Smooth muscle cell (in vitro differentiated cells): ENCODE data around the gene TM9SF1. TPM values are rescaled to one million over a fixed set of nuclear protein-coding genes. Genes with fewer than 3 reads are reported as not detected.
"Not testable (repeated sequence)": the region's sequence is repeated elsewhere in the genome, so short reads cannot be mapped to it uniquely, and the experiment has no call there.

Experiments
- DNase-seq: peaks from one replicate; lab custom pipeline; 2025; ENCODE audit not compliant: unreplicated experiment; lab: John Stamatoyannopoulos, UW
- H2AFZ ChIP-seq: fragments of 200-600 bp; sonication (generic); 2 replicates; pipeline ENCODE4 v1.6.0; 2016; ENCODE audit warnings: antibody characterized with exemption, low read depth, mild to moderate bottlenecking
- H3F3A ChIP-seq: fragments of 200-600 bp; sonication (generic); 2 replicates; pipeline ENCODE4 v1.6.0; 2017; ENCODE audit warnings: antibody characterized with exemption, low read depth
- H3K27ac ChIP-seq: fragments of 200-600 bp; sonication (generic); 2 replicates; pipeline ENCODE4 v1.5.1; 2016; ENCODE audit warnings: low read depth, mild to moderate bottlenecking
- H3K27me3 ChIP-seq: fragments of 200-600 bp; sonication (generic); 2 replicates; pipeline ENCODE4 v1.6.1; 2016; ENCODE audit warnings: low read depth, mild to moderate bottlenecking
- H3K36me3 ChIP-seq: fragments of 200-600 bp; sonication (generic); 2 replicates; pipeline ENCODE4 v1.5.1; 2016; ENCODE audit warnings: low read depth
- H3K4me1 ChIP-seq: fragments of 200-600 bp; sonication (generic); 2 replicates; pipeline ENCODE4 v1.5.1; 2016; ENCODE audit warnings: low read depth
- H3K4me2 ChIP-seq: fragments of 200-600 bp; sonication (generic); 2 replicates; pipeline ENCODE4 v1.6.0; 2016; ENCODE audit warnings: mild to moderate bottlenecking
- H3K4me3 ChIP-seq: fragments of 200-600 bp; sonication (generic); 2 replicates; pipeline ENCODE4 v1.5.1; 2016; ENCODE audit warnings: mild to moderate bottlenecking
- H3K79me2 ChIP-seq: fragments of 200-600 bp; sonication (generic); 2 replicates; pipeline ENCODE4 v1.6.0; 2016; ENCODE audit warnings: low read depth, mild to moderate bottlenecking
- H3K9ac ChIP-seq: fragments of 200-600 bp; sonication (generic); 2 replicates; pipeline ENCODE4 v1.6.0; 2016; ENCODE audit warnings: low read depth
- H3K9me3 ChIP-seq: fragments of 200-600 bp; sonication (generic); replicated peaks from 2 replicates; pipeline ENCODE4 v1.5.1; 2016; ENCODE audit warnings: low read depth
- H4K20me1 ChIP-seq: fragments of 200-600 bp; sonication (generic); 2 replicates; pipeline ENCODE4 v1.6.0; 2016; ENCODE audit warnings: low read depth
- WGBS: methylation state at CpG from one replicate; pipeline ENCODE4 v1.1.7; 2016; ENCODE audit warnings: low lambda C conversion rate; 5-methylcytosine and 5-hydroxymethylcytosine counted together
- polyA plus RNA-seq: library from polyadenylated mRNA; unstranded; fragments of >200 nt; fragmentation: Nextera tagmentation; extraction: Ambion mirVana; gene quantifications from 2 replicates; pipeline ENCODE4 v1.2.1, GENCODE V29; 2016
- total RNA-seq: library from RNA; depleted of rRNA; stranded (reverse); fragments of >200 nt; gene quantifications from 2 replicates; pipeline ENCODE4 v1.2.3, GENCODE V29; 2014
- TF ChIP-seq, protein P1 (sequence below): fragments of 200-600 bp; sonication (generic); IDR thresholded peaks from 2 replicates; pipeline ENCODE4 v1.5.1; 2017; ENCODE audit warnings: borderline replicate concordance, mild to moderate bottlenecking, antibody characterized with exemption; ENCODE audit not compliant: insufficient read depth, poor library complexity, severe bottlenecking

TM9SF1 gene
- total and polyA plus RNA-seq, 2 experiments from 2014 or later = 66.6 to 86.5 TPM

DNA sequence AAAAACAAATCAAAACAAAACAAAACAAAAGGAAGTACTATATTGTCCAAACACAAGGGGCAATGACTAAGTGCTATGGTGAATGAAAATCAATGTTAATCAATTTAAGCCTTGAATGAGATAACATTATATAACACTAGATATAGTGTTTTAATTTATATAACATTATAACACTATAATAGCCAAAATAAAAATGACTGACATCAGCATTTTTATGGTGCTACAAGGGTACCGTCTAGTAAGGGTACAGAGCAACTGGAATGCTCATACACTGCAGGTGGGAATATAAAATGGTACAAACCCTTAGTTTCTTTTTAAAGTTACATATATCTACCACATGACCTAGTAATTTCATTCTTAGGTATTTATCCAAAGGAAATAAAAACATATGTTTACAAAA lies 31.2 kb upstream of the TM9SF1 start:
- TF ChIP-seq, protein P1, sequence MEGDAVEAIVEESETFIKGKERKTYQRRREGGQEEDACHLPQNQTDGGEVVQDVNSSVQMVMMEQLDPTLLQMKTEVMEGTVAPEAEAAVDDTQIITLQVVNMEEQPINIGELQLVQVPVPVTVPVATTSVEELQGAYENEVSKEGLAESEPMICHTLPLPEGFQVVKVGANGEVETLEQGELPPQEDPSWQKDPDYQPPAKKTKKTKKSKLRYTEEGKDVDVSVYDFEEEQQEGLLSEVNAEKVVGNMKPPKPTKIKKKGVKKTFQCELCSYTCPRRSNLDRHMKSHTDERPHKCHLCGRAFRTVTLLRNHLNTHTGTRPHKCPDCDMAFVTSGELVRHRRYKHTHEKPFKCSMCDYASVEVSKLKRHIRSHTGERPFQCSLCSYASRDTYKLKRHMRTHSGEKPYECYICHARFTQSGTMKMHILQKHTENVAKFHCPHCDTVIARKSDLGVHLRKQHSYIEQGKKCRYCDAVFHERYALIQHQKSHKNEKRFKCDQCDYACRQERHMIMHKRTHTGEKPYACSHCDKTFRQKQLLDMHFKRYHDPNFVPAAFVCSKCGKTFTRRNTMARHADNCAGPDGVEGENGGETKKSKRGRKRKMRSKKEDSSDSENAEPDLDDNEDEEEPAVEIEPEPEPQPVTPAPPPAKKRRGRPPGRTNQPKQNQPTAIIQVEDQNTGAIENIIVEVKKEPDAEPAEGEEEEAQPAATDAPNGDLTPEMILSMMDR = no peak
- no peak overlapping the region for H3K4me2 ChIP-seq
- 95% methylated on average over 1 of the region's 1 CpG for WGBS
- DNase-seq = no peak
- no peak overlapping the region for H2AFZ ChIP-seq
- peaks cover 56% of the 10 kb centered on the region for H4K20me1 ChIP-seq
- H3K4me1 ChIP-seq = peaks cover 7% of the 10 kb centered on the region
- H3K27ac ChIP-seq = no peak overlapping the region
- H3F3A ChIP-seq = no peaks in the 10 kb centered on the region
- H3K36me3 ChIP-seq = no peaks in the 10 kb centered on the region
- no peaks in the 10 kb centered on the region for H3K27me3 ChIP-seq
- H3K9ac ChIP-seq = no peak overlapping the region
- no peaks in the 10 kb centered on the region for H3K9me3 ChIP-seq
- no peak overlapping the region for H3K4me3 ChIP-seq
- H3K79me2 ChIP-seq = peaks cover 97% of the 10 kb centered on the region

DNA sequence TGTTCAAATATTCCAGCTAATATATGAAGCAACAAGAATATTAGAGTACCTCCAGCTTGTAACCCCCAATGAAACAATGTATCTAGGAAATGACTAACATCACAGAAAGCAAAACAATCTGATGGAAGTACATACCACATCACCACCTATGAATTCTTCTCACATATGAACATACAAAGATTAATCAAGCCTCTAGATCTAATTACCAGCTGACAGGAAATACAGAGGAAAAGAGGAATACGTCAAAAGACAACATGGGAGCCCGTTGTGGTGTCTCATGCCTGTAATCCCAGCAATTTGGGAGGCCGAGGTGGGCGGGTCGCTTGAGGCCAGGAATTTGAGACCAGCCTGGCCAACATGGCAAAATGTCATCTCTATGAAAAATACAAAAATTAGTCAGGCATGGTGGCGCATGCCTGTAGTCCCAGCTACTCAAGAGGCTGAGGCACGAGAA lies 29.4 kb upstream of the TM9SF1 start:
- Histone ChIP-seq H2AFZ (no peak overlapping the region), H3K4me2 (no peak overlapping the region), H3K27me3 (no peaks in the 10 kb centered on the region), H4K20me1 (peaks cover 58% of the 10 kb centered on the region), H3K9ac (no peak overlapping the region), H3K4me1 (no peaks in the 10 kb centered on the region), H3K79me2 (peaks cover 99% of the 10 kb centered on the region), H3K9me3 (no peaks in the 10 kb centered on the region), H3K4me3 (no peak overlapping the region), H3F3A (no peaks in the 10 kb centered on the region), H3K36me3 (no peaks in the 10 kb centered on the region), H3K27ac (no peak overlapping the region)
- TF ChIP-seq, protein P1 = no peak
- 95% methylated on average over 7 of the region's 7 CpGs for WGBS
- no peak for DNase-seq

DNA sequence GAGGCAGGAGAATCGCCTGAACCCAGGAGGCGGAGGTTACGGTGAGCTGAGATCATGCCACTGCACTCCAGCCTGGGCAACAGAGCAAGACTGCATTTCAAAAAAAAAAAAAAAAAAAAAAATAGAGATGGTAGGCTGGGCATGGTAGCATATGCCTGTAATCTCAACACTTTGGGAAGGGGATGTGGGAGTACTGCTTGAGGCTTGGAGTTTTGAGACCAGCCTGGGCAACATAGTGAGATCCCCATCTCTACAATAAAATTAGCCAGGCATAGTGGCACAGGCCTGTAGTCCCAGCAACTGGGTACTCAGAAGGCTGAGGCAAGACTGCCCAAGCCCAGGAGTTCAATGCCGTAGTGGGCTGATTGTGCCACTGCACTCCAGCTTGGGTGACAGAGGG lies 27.7 kb upstream of the TM9SF1 start:
- Histone ChIP-seq H3K79me2 (peaks cover 86% of the 10 kb centered on the region), H4K20me1 (peaks cover 50% of the 10 kb centered on the region)
- not testable (repeated sequence) for H3K27ac ChIP-seq, H3K9ac ChIP-seq, DNase-seq, H3K4me1 ChIP-seq, H3K9me3 ChIP-seq, H3K4me3 ChIP-seq, H2AFZ ChIP-seq, H3F3A ChIP-seq, H3K36me3 ChIP-seq, H3K4me2 ChIP-seq, H3K27me3 ChIP-seq
- 97% methylated on average over 4 of the region's 4 CpGs for WGBS

DNA sequence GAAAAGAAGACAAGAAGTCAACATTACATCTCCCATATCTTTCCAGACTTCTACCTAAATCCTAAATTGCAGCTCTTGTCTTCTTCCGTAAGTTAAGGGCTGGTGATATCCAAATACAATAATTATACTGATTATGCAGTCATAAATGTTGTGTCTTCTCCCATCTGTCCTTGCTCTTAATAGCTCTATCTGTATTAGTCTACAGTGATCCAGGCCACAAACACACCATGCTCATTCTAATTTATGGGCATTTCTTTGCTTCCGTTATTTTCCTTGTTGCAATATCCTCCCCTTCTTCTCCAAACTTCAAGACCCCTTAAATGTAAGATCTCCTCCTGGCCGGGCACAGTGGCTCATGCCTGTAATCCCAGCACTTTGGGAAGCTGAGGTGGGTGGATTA lies 24.3 kb upstream of the TM9SF1 start:
- no peaks in the 10 kb centered on the region for H3K36me3 ChIP-seq
- H3K4me2 ChIP-seq = no peak overlapping the region
- H3K79me2 ChIP-seq = peaks cover 51% of the 10 kb centered on the region
- DNase-seq = no peak
- H3K9ac ChIP-seq = no peak overlapping the region
- H3K9me3 ChIP-seq = no peaks in the 10 kb centered on the region
- H2AFZ ChIP-seq = no peak overlapping the region
- no peaks in the 10 kb centered on the region for H3K27me3 ChIP-seq
- TF ChIP-seq, protein P1 = no peak
- peaks cover 3% of the 10 kb centered on the region for H3K4me1 ChIP-seq
- peaks cover 23% of the 10 kb centered on the region for H4K20me1 ChIP-seq
- H3K27ac ChIP-seq = no peak overlapping the region
- WGBS = 67% methylated on average over 3 of the region's 3 CpGs
- peaks cover 4% of the 10 kb centered on the region for H3F3A ChIP-seq
- H3K4me3 ChIP-seq = no peak overlapping the region
